KMS-11 (cell line): ENCODE measurements around the gene RNF38.
"Not testable (repeated sequence)": the region's sequence is repeated elsewhere in the genome, so short reads cannot be mapped to it uniquely, and the experiment has no call there.

ENCODE experiments used
- H2AFZ ChIP-seq: fragments of 200-600 bp; sonication (generic); 2 replicates; pipeline ENCODE4 v1.6.1; 2016; ENCODE audit warnings: antibody characterized with exemption, mixed run types, low read depth
- H3K27ac ChIP-seq: fragments of 200-600 bp; sonication (generic); 2 replicates; pipeline ENCODE4 v1.6.1; 2016; ENCODE audit warnings: mild to moderate bottlenecking, mixed run types
- H3K27me3 ChIP-seq: fragments of 200-600 bp; sonication (generic); 2 replicates; pipeline ENCODE4 v1.6.1; 2017; ENCODE audit warnings: mild to moderate bottlenecking, low read depth, mixed run types, moderate library complexity; ENCODE audit not compliant: insufficient read depth
- H3K36me3 ChIP-seq: fragments of 200-600 bp; sonication (generic); 2 replicates; pipeline ENCODE4 v1.6.1; 2017; ENCODE audit warnings: mild to moderate bottlenecking, mixed run types; ENCODE audit not compliant: insufficient read depth
- H3K4me1 ChIP-seq: fragments of 200-600 bp; sonication (generic); 2 replicates; pipeline ENCODE4 v1.6.1; 2016; ENCODE audit warnings: mild to moderate bottlenecking, low read depth, mixed run types; ENCODE audit not compliant: poor library complexity, severe bottlenecking
- H3K4me2 ChIP-seq: fragments of 200-600 bp; sonication (generic); 2 replicates; pipeline ENCODE4 v1.7.0; 2016; ENCODE audit warnings: mild to moderate bottlenecking, mixed run types
- H3K4me3 ChIP-seq: fragments of 200-600 bp; sonication (generic); IDR thresholded peaks from 2 replicates; pipeline ENCODE4 v1.6.1; 2017; ENCODE audit warnings: low read depth, low read length, mixed read lengths; ENCODE audit not compliant: insufficient read depth
- H3K79me2 ChIP-seq: fragments of 200-600 bp; sonication (generic); 2 replicates; pipeline ENCODE4 v1.6.1; 2016; ENCODE audit warnings: low read depth, mixed run types; ENCODE audit not compliant: insufficient read depth
- H3K9ac ChIP-seq: fragments of 200-600 bp; sonication (generic); 2 replicates; pipeline ENCODE4 v1.6.1; 2016; ENCODE audit warnings: mild to moderate bottlenecking, mixed run types
- H4K20me1 ChIP-seq: fragments of 200-600 bp; sonication (generic); 2 replicates; pipeline ENCODE4 v1.6.1; 2016; ENCODE audit warnings: mild to moderate bottlenecking, mixed run types; ENCODE audit not compliant: insufficient read depth
- TF ChIP-seq, protein P1 (sequence below): fragments of 200-600 bp; sonication (generic); conservative IDR thresholded peaks from 2 replicates; pipeline ENCODE4 v1.6.1; 2017; ENCODE audit warnings: low read depth, mild to moderate bottlenecking, antibody characterized with exemption, low read length, moderate library complexity, mixed read lengths

RNF38 gene

DNA sequence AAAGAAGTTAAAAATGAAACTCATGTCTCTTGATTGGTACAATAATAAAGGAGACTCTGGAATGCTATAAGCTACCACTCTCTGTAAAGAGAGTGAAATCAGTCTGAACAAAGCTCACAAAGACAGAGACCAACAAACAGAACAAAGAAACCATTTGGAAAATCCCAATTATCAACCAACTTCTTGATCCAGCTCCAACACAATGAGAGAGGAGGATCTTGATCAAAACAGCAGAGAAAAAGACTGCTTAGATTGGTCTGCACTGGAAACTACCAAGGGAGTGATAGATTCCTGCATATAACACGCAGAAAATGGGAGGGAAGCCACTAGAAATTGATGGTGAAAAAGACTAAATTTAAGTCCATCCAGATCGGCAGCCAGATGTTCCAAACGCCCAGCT lies 23.1 kb upstream of the RNF38 start:
- no peak overlapping the region for H2AFZ ChIP-seq
- H3K27me3 ChIP-seq = no peaks in the 10 kb centered on the region
- TF ChIP-seq, protein P1, sequence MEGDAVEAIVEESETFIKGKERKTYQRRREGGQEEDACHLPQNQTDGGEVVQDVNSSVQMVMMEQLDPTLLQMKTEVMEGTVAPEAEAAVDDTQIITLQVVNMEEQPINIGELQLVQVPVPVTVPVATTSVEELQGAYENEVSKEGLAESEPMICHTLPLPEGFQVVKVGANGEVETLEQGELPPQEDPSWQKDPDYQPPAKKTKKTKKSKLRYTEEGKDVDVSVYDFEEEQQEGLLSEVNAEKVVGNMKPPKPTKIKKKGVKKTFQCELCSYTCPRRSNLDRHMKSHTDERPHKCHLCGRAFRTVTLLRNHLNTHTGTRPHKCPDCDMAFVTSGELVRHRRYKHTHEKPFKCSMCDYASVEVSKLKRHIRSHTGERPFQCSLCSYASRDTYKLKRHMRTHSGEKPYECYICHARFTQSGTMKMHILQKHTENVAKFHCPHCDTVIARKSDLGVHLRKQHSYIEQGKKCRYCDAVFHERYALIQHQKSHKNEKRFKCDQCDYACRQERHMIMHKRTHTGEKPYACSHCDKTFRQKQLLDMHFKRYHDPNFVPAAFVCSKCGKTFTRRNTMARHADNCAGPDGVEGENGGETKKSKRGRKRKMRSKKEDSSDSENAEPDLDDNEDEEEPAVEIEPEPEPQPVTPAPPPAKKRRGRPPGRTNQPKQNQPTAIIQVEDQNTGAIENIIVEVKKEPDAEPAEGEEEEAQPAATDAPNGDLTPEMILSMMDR = no peak
- no peak overlapping the region for H3K27ac ChIP-seq
- H3K79me2 ChIP-seq = no peaks in the 10 kb centered on the region
- H3K4me3 ChIP-seq = no peak overlapping the region
- no peaks in the 10 kb centered on the region for H4K20me1 ChIP-seq
- no peak overlapping the region for H3K4me2 ChIP-seq
- H3K4me1 ChIP-seq = no peaks in the 10 kb centered on the region
- no peaks in the 10 kb centered on the region for H3K36me3 ChIP-seq
- no peak overlapping the region for H3K9ac ChIP-seq

DNA sequence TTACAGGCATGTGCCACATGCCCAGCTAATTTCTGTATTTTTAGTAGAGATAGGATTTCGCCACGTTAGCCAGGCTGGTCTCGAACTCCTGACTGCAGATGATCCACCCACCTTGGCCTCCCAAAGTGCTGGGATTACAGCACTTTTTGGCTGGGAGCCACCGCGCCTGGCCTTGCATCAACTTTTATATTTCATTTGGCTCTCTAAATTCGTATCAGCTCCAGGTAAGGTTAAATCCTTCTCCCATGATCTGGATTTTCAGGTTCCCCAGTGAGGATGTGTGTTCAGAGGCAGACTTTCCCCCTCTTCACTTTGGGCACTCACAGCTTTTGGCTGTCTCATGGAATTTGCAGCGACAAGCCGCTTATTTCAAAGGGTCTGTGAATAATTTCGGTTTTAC lies 16.8 kb upstream of the RNF38 start:
- H4K20me1 ChIP-seq = no peaks in the 10 kb centered on the region
- H3K4me1 ChIP-seq = no peaks in the 10 kb centered on the region
- H3K4me3 ChIP-seq = no peak overlapping the region
- no peak overlapping the region for H2AFZ ChIP-seq
- H3K36me3 ChIP-seq = no peaks in the 10 kb centered on the region
- H3K27ac ChIP-seq = no peak overlapping the region
- no peaks in the 10 kb centered on the region for H3K27me3 ChIP-seq
- no peak overlapping the region for H3K4me2 ChIP-seq
- H3K9ac ChIP-seq = no peak overlapping the region
- H3K79me2 ChIP-seq = no peaks in the 10 kb centered on the region
- TF ChIP-seq, protein P1 = no peak

DNA sequence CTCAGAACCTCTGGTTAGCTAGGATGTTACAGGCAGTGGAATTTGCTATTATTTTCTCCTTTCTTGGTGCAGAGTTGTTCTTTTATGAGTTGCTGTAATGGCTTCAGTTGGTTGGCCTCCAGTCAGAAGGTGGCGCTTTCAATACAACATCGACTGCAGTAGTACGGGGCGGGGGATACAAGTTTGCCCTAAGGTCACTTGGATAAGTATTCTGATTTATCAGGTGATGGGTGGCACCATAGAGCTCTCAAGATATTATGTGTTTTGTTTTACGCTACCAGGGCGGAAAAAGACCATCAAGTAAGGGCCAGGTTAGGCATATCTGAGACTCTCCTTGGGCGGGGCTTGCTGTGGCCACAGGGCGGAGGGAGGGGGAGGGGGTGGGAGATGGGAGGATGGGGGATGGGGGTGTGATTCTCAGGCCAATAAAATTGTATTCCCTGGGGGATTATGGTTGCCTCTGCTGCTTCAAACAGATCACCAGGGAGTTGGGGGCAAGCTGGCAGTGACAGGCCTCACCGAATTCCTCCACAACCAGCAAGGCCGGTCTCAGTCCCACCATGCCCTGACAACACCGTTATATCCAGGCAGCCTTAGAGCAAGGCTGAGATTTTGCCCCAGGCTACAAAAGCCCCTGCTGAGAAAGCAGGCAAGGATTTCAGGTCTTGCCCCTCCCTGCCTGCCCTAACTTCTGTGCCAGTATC lies 15.9 kb upstream of the RNF38 start:
- H3K4me3 ChIP-seq = no peak overlapping the region
- H4K20me1 ChIP-seq = no peaks in the 10 kb centered on the region
- H3K9ac ChIP-seq = no peak overlapping the region
- H3K27ac ChIP-seq = no peak overlapping the region
- H3K36me3 ChIP-seq = no peaks in the 10 kb centered on the region
- no peaks in the 10 kb centered on the region for H3K4me1 ChIP-seq
- no peak overlapping the region for H3K4me2 ChIP-seq
- H2AFZ ChIP-seq = no peak overlapping the region
- H3K79me2 ChIP-seq = no peaks in the 10 kb centered on the region
- H3K27me3 ChIP-seq = no peaks in the 10 kb centered on the region
- TF ChIP-seq, protein P1 = no peak

GRCh38 chr9:36411410-36411809 lies 11.3 kb upstream of the RNF38 start:
- H3K27me3 ChIP-seq, H3K79me2 ChIP-seq, H2AFZ ChIP-seq, H3K9ac ChIP-seq, H4K20me1 ChIP-seq, H3K4me2 ChIP-seq, H3K27ac ChIP-seq, H3K4me3 ChIP-seq, H3K36me3 ChIP-seq: not testable (repeated sequence)
- peaks cover 11% of the 10 kb centered on the region for H3K4me1 ChIP-seq

- not testable (repeated sequence) for H3K4me2 ChIP-seq, H3K4me3 ChIP-seq, H3K27ac ChIP-seq, H3K79me2 ChIP-seq, H3K27me3 ChIP-seq, H4K20me1 ChIP-seq, H3K36me3 ChIP-seq, H3K9ac ChIP-seq, H2AFZ ChIP-seq
- peaks cover 11% of the 10 kb centered on the region for H3K4me1 ChIP-seq
Measured at GRCh38 chr9:36409076-36409475, 9.0 kb upstream of the RNF38 start.
